ENCODE results near the gene FOXJ3. TPM values are rescaled to one million over a fixed set of nuclear protein-coding genes. Genes with fewer than 3 reads are reported as not detected.

Gene FOXJ3
- polyA plus RNA-seq, 1 of the 3 experiments (the other 2 are of a cell fraction) = 16.0 TPM

- peaks cover 0 to 31% of the 10 kb centered on the region in 2 experiments; a peak in 1 of 4 replicates for H3K4me1 ChIP-seq (ENCODE audit: control insufficient read depth in 1 of 2, insufficient read depth in 2 of 2, low read depth in 1 of 2, low read length in 1 of 2)
- ChIA-PET POLR2A (no interaction called here), CTCF (interaction anchor here (0.7 to 2.0 kb wide), 3 partner anchors 8 to 595 kb away, joined by 3 to 7 read pairs (median 4); no protein-coding TSS in a partner anchor)
- 100% methylated on average over 2 of the region's 3 CpGs for WGBS (ENCODE audit: low lambda C conversion rate)
- H3K79me2 ChIP-seq (ENCODE audit: insufficient read depth) = no peaks in the 10 kb centered on the region
- no peaks in the 10 kb centered on the region for H3K9me2 ChIP-seq
- no peaks in the 10 kb centered on the region for H4K20me1 ChIP-seq (ENCODE audit: insufficient read depth)
- H3K9ac ChIP-seq = no peak overlapping the region
- DNase-seq = no peak
- H3K36me3 ChIP-seq (replicated peaks in 1 of 2; ENCODE audit: control insufficient read depth in 1 of 2, insufficient read depth in 2 of 2, low read length in 1 of 2) = no peaks in the 10 kb centered on the region
- no peak overlapping the region for H3K4me3 ChIP-seq (ENCODE audit: low read depth in 2 of 2, low read length in 1 of 2)
- H3K27me3 ChIP-seq (ENCODE audit: insufficient read depth) = no peaks in the 10 kb centered on the region
- H3F3A ChIP-seq (replicated peaks; ENCODE audit: insufficient read depth) = no peaks in the 10 kb centered on the region
- H3K4me2 ChIP-seq = no peak overlapping the region
- no peaks in the 10 kb centered on the region for H3K9me3 ChIP-seq
- TF ChIP-seq RFX5 (IDR thresholded peaks at IDR 0.05; ENCODE audit: low read length) = no peak
- no peak for TF ChIP-seq FOXJ3 (CRISPR knock-in tag; IDR thresholded peaks at IDR 0.05)
- TF ChIP-seq, protein P1, sequence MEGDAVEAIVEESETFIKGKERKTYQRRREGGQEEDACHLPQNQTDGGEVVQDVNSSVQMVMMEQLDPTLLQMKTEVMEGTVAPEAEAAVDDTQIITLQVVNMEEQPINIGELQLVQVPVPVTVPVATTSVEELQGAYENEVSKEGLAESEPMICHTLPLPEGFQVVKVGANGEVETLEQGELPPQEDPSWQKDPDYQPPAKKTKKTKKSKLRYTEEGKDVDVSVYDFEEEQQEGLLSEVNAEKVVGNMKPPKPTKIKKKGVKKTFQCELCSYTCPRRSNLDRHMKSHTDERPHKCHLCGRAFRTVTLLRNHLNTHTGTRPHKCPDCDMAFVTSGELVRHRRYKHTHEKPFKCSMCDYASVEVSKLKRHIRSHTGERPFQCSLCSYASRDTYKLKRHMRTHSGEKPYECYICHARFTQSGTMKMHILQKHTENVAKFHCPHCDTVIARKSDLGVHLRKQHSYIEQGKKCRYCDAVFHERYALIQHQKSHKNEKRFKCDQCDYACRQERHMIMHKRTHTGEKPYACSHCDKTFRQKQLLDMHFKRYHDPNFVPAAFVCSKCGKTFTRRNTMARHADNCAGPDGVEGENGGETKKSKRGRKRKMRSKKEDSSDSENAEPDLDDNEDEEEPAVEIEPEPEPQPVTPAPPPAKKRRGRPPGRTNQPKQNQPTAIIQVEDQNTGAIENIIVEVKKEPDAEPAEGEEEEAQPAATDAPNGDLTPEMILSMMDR (IDR thresholded peaks at IDR 0.05) = no peak
- TF ChIP-seq MAX (IDR thresholded peaks at IDR 0.05; ENCODE audit: low read depth) = no peak
- no peak for TF ChIP-seq GATA2 (CRISPR knock-in tag; IDR thresholded peaks at IDR 0.05)
- TF ChIP-seq YY1 (IDR thresholded peaks at IDR 0.05; ENCODE audit: low read depth) = no peak
- H3K27ac ChIP-seq (ENCODE audit: low read depth in 2 of 2, low read length in 1 of 2) = no peak overlapping the region
- no peak overlapping the region for H2AFZ ChIP-seq (ENCODE audit: low read depth)
Observed at GRCh38 chr1:42168763-42169162, 166.3 kb downstream of the FOXJ3 start.

DNA sequence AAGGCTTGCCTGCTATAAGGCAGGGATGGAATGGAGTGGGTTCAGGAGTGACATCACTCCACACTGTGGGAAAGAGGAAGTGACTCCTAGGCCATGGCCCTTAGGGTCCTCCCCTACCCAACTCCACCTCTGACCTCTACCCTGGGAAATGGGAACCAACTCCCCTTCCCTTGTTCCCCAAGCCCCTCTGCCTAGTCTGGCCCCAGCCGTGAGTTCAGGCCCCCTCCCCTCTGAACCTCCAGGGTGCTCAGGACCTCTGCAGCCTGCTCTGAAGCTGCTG, 166.7 kb downstream of the FOXJ3 start:
- no peaks in the 10 kb centered on the region for H3K27me3 ChIP-seq (ENCODE audit: insufficient read depth)
- H3K9me2 ChIP-seq = no peaks in the 10 kb centered on the region
- H3K36me3 ChIP-seq (replicated peaks in 1 of 2; ENCODE audit: control insufficient read depth in 1 of 2, insufficient read depth in 2 of 2, low read length in 1 of 2) = no peaks in the 10 kb centered on the region
- no peak overlapping the region for H3K9ac ChIP-seq
- no peak overlapping the region for H2AFZ ChIP-seq (ENCODE audit: low read depth)
- no peak overlapping the region for H3K4me2 ChIP-seq
- H3K27ac ChIP-seq (ENCODE audit: low read depth in 2 of 2, low read length in 1 of 2) = no peak overlapping the region
- H3F3A ChIP-seq (replicated peaks; ENCODE audit: insufficient read depth) = no peaks in the 10 kb centered on the region
- no peak for DNase-seq
- no peak overlapping the region for H3K4me3 ChIP-seq (ENCODE audit: low read depth in 2 of 2, low read length in 1 of 2)
- H4K20me1 ChIP-seq (ENCODE audit: insufficient read depth) = no peaks in the 10 kb centered on the region
- H3K9me3 ChIP-seq = no peaks in the 10 kb centered on the region
- WGBS (ENCODE audit: low lambda C conversion rate) = 67% methylated on average over 1 of the region's 1 CpG
- ChIA-PET CTCF (interaction anchor here (0.7 to 1.1 kb wide), 2 partner anchors 21 kb away, joined by 3 to 4 read pairs; no protein-coding TSS in a partner anchor), POLR2A (no interaction called here)
- peaks cover 0 to 29% of the 10 kb centered on the region in 2 experiments; a peak in 1 of 4 replicates for H3K4me1 ChIP-seq (ENCODE audit: control insufficient read depth in 1 of 2, insufficient read depth in 2 of 2, low read depth in 1 of 2, low read length in 1 of 2)
- no peaks in the 10 kb centered on the region for H3K79me2 ChIP-seq (ENCODE audit: insufficient read depth)
- no peak for TF ChIP-seq CHD2 (IDR thresholded peaks at IDR 0.05; ENCODE audit: low read length, partially characterized antibody)
- TF ChIP-seq JUND (IDR thresholded peaks at IDR 0.05) = no peak
- TF ChIP-seq MXI1 (IDR thresholded peaks at IDR 0.05; ENCODE audit: low read depth, low read length) = no peak
- TF ChIP-seq ELF1 (IDR thresholded peaks at IDR 0.05) = no peak
- no peak for TF ChIP-seq USF2 (IDR thresholded peaks at IDR 0.05; ENCODE audit: borderline replicate concordance, low read depth, low read length)
- no peak for TF ChIP-seq MEF2A (IDR thresholded peaks at IDR 0.05; ENCODE audit: borderline replicate concordance, low read depth)
- TF ChIP-seq, protein P2, sequence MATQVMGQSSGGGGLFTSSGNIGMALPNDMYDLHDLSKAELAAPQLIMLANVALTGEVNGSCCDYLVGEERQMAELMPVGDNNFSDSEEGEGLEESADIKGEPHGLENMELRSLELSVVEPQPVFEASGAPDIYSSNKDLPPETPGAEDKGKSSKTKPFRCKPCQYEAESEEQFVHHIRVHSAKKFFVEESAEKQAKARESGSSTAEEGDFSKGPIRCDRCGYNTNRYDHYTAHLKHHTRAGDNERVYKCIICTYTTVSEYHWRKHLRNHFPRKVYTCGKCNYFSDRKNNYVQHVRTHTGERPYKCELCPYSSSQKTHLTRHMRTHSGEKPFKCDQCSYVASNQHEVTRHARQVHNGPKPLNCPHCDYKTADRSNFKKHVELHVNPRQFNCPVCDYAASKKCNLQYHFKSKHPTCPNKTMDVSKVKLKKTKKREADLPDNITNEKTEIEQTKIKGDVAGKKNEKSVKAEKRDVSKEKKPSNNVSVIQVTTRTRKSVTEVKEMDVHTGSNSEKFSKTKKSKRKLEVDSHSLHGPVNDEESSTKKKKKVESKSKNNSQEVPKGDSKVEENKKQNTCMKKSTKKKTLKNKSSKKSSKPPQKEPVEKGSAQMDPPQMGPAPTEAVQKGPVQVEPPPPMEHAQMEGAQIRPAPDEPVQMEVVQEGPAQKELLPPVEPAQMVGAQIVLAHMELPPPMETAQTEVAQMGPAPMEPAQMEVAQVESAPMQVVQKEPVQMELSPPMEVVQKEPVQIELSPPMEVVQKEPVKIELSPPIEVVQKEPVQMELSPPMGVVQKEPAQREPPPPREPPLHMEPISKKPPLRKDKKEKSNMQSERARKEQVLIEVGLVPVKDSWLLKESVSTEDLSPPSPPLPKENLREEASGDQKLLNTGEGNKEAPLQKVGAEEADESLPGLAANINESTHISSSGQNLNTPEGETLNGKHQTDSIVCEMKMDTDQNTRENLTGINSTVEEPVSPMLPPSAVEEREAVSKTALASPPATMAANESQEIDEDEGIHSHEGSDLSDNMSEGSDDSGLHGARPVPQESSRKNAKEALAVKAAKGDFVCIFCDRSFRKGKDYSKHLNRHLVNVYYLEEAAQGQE (IDR thresholded peaks at IDR 0.05; ENCODE audit: low read depth, low read length) = no peak
- TF ChIP-seq NRF1 (IDR thresholded peaks at IDR 0.05; ENCODE audit: low read depth, low read length) = no peak
- no peak for TF ChIP-seq RAD21 (IDR thresholded peaks at IDR 0.05; ENCODE audit: low read length)
- TF ChIP-seq IRF3 (IDR thresholded peaks at IDR 0.05; ENCODE audit: low read depth, low read length) = no peak
- TF ChIP-seq MAX (IDR thresholded peaks at IDR 0.05; ENCODE audit: low read depth) = no peak
- TF ChIP-seq RFX5 (IDR thresholded peaks at IDR 0.05; ENCODE audit: low read length) = no peak
- TF ChIP-seq SIN3A (IDR thresholded peaks at IDR 0.05; ENCODE audit: borderline replicate concordance, low read depth, low read length) = no peak
- TF ChIP-seq FOXJ3 (CRISPR knock-in tag; IDR thresholded peaks at IDR 0.05) = no peak
- TF ChIP-seq TEAD4 (IDR thresholded peaks at IDR 0.05; ENCODE audit: borderline replicate concordance, insufficient read depth) = no peak
- TF ChIP-seq, protein P3, sequence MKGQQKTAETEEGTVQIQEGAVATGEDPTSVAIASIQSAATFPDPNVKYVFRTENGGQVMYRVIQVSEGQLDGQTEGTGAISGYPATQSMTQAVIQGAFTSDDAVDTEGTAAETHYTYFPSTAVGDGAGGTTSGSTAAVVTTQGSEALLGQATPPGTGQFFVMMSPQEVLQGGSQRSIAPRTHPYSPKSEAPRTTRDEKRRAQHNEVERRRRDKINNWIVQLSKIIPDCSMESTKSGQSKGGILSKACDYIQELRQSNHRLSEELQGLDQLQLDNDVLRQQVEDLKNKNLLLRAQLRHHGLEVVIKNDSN (IDR thresholded peaks at IDR 0.05; ENCODE audit: borderline replicate concordance, low read depth) = no peak
- no peak for TF ChIP-seq SMC3 (IDR thresholded peaks at IDR 0.05; ENCODE audit: low read depth, low read length)
